ENCODE results near the gene IKZF5.
A peak's percentile ranks its signal among the peaks of the same experiment; 100 is the strongest.

IKZF5 gene

DNA sequence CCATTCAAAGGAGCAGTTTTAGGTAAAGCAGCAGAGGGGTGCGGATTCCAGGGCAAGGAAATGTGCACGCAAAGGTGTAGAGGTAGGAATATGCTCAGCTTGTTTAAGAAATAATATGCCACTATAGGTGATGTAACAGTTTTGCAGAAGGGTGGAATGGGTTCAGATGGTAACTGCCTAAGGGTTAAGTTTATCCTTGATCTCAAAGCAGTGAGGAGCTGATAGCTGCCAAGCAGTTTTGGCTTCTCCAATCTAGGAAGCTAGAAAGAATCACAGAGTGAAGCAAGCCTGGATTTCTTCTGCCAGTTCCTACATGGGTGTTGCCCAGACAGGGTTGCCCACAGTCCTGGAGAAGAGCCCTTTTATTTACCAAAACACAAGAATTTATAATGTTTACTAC is 6.2 kb upstream of the IKZF5 start:
- Histone ChIP-seq H3K27me3 (ENCODE audit: control insufficient read depth, insufficient read depth, low read length) (peaks cover 15% of the 10 kb centered on the region), H3K9me3 (ENCODE audit: control insufficient read depth, insufficient read depth, low read depth, low read length) (no peaks in the 10 kb centered on the region), H3K4me1 (ENCODE audit: control insufficient read depth, insufficient read depth, low read length) (peaks cover 33% of the 10 kb centered on the region), H3K36me3 (ENCODE audit: control insufficient read depth, insufficient read depth, low read length) (no peaks in the 10 kb centered on the region), H3K4me3 (ENCODE audit: low read depth, low read length) (no peak overlapping the region), H3K27ac (ENCODE audit: low read depth, low read length) (no peak overlapping the region), H3K9ac (ENCODE audit: low read length) (no peak overlapping the region)

DNA sequence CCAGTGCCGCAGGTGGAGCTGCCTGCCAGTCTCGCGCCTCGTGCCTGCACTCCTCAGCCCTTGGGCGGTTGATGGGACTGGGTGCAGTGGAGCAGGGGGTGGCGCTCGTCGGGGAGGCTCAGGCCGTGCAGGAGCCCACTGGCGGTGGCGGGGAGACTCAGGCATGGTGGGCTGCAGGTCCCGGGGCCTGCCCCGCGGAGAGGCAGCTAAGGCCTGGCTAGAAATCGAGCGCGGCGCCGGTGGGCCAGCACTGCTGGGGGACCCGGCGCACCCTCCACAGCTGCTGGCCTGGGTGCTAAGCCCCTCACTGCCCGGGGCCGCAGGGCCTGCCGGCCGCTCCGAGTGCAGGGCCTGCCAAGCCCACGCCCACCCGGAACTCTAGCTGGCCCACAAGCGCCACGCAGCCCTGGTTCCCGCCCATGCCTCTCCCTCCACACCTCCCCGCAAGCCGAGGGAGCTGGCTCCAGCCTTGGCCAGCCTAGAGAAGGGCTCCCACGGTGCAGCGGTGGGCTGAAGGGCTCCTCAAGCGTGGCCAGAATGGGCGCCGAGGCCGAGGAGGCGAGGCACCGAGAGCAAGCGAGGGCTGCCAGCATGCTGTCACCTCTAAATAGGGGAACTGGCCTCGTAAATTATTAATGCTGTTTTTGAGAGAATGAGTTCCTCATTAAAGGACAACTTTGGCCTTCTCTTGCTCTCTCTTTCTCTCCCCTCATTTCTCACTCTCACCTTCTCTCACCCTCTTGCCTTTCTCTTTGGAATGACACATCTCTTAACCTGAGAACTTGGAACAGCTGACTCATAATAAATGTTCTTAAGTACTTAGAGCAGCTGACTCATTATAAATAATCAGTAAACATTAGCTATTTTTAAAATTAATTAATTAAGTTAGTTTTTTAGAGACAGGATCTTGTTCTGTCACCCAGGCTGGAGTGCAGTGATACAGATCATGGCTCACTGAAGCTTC is 5.1 kb upstream of the IKZF5 start:
- H3K9ac ChIP-seq (ENCODE audit: low read length): no peak overlapping the region
- H3K4me3 ChIP-seq (ENCODE audit: low read depth, low read length): no peak overlapping the region
- peaks cover 22% of the 10 kb centered on the region for H3K27me3 ChIP-seq (ENCODE audit: control insufficient read depth, insufficient read depth, low read length)
- H3K36me3 ChIP-seq (ENCODE audit: control insufficient read depth, insufficient read depth, low read length): no peaks in the 10 kb centered on the region
- no peak overlapping the region for H3K27ac ChIP-seq (ENCODE audit: low read depth, low read length)
- peaks cover 28% of the 10 kb centered on the region for H3K4me1 ChIP-seq (ENCODE audit: control insufficient read depth, insufficient read depth, low read length)
- no peaks in the 10 kb centered on the region for H3K9me3 ChIP-seq (ENCODE audit: control insufficient read depth, insufficient read depth, low read depth, low read length)

DNA sequence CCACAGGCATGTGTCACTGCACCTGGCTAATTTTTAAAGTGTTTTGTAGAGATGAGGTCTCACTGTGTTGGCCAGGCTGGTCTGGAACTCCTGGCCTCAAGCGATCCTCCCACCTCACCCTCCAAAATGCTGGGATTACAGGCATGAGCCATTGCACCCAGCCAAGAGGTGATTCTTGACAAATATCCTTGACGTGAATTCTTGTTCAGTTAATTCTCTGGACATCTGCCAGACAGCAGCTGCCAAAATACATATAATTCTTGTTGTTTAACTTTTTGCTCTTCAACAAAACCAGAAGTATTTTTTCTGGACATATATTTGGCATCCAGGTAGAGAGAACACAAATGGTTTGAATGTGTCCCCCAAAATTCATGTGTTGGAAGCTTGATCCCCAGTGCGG is 3.4 kb upstream of the IKZF5 start:
- H3K9me3 ChIP-seq (ENCODE audit: control insufficient read depth, insufficient read depth, low read depth, low read length): no peaks in the 10 kb centered on the region
- no peak overlapping the region for H3K27ac ChIP-seq (ENCODE audit: low read depth, low read length)
- H3K9ac ChIP-seq (ENCODE audit: low read length): no peak overlapping the region
- no peaks in the 10 kb centered on the region for H3K36me3 ChIP-seq (ENCODE audit: control insufficient read depth, insufficient read depth, low read length)
- H3K4me3 ChIP-seq (ENCODE audit: low read depth, low read length): no peak overlapping the region
- peaks cover 20% of the 10 kb centered on the region; the same call in 1 of the 2 replicates for H3K4me1 ChIP-seq (ENCODE audit: control insufficient read depth, insufficient read depth, low read length)
- peaks cover 22% of the 10 kb centered on the region for H3K27me3 ChIP-seq (ENCODE audit: control insufficient read depth, insufficient read depth, low read length)

DNA sequence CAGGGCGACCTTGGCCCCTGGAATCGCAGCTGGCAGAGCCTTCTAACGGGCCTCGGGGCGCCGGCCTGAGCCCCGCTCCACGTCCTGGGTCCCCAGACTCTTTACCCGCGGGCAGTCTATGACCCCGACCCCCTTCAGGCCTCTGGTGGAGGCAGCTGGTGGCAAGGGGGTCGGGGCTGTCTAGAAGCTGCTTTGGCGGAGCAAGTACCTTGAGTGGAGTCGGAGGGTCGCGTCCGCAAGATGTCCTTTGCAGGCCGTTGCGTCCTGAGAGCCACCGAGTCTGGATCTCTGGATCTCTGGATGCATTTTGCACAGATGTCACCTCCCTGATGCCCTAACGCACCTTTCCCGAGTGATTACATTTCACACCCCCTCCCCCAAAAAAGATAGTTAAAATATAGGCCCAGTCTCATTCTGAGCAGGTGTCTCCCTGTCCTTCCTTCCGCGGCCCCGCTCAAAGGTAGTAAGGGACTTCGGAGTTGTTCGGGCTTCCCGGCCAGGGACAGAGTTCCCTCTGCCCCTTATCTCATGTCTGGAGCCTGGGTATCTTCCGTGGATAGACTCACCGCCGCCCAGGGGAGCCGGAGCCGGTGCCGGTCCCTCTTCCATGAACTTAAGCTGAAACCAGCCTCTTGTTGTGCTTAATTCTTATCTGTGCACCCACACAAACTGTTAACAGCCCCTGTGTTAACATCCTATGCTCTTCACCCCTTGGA is 668 bp upstream of the IKZF5 start:
- peak overlapping the region; percentile 96 for H3K4me3 ChIP-seq (ENCODE audit: low read depth, low read length)
- no peaks in the 10 kb centered on the region for H3K9me3 ChIP-seq (ENCODE audit: control insufficient read depth, insufficient read depth, low read depth, low read length)
- H3K27me3 ChIP-seq (ENCODE audit: control insufficient read depth, insufficient read depth, low read length): peaks cover 22% of the 10 kb centered on the region
- 0 out of 2 replicates have a peak, but pooled peaks cover 3% of the 10 kb centered on the region for H3K4me1 ChIP-seq (ENCODE audit: control insufficient read depth, insufficient read depth, low read length)
- peak overlapping the region; percentile 63 for H3K9ac ChIP-seq (ENCODE audit: low read length)
- H3K27ac ChIP-seq (ENCODE audit: low read depth, low read length): no peak overlapping the region
- H3K36me3 ChIP-seq (ENCODE audit: control insufficient read depth, insufficient read depth, low read length): no peaks in the 10 kb centered on the region

DNA sequence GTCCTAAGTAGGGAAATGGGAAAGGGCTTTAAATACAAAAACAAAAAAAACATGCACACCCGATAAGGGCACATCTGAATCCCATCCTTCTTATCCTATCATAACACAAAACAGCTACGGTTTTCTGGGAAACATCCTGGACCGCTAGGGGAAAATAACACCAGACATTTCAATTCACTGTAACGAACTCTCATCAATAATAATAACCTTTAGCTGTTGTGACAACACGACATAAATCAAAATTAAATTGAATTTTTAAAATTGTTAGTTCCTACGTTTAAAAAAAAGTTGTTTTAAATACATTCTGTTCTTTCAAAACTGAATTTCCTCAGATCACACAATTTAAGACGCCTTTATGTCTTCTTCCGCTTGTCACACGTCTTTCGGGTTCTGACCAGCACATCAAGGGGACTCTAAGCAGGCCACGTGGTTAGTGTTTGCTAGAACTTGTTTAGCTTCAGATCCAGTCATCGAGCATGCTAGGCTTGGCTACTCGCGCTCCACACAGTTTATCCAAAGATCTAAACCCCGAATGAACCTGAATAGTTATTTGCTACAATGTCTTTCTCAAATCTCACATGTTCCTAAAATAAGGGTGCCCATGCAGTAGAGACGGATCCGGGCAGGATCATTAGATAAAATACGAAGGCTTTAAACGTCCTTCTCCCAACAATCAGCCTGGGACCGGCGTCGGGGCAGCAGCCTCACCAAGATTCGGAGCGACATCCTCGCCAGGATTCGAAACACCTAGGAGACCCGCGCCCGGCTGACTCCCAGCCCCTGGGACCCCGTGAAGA is 839 bp downstream of the IKZF5 start:
- no peaks in the 10 kb centered on the region for H3K9me3 ChIP-seq (ENCODE audit: control insufficient read depth, insufficient read depth, low read depth, low read length)
- 0 out of 2 replicates have a peak, but pooled peaks cover 3% of the 10 kb centered on the region for H3K4me1 ChIP-seq (ENCODE audit: control insufficient read depth, insufficient read depth, low read length)

DNA sequence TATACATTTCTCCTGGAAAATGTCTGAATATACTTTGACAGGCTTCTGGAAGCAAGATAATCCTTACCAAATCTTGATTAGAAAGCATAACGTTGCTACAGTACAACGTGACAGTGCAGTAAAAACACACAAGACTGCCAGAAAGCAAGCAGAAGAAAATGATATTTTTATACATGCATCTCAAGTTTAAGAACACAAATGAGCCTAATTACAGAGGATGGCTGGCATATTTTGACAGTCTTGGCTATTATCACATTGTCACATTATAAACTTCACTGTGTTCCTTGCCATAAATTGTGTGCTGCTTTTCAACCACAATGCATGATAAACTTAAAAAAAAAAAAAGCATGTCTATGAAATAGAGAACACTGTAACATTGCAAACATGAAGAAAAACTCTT is 4.3 kb downstream of the IKZF5 start:
- no peaks in the 10 kb centered on the region for H3K36me3 ChIP-seq (ENCODE audit: control insufficient read depth, insufficient read depth, low read length)
- no peak overlapping the region for H3K4me3 ChIP-seq (ENCODE audit: low read depth, low read length)
- H3K9me3 ChIP-seq (ENCODE audit: control insufficient read depth, insufficient read depth, low read depth, low read length): no peaks in the 10 kb centered on the region
- H3K27me3 ChIP-seq (ENCODE audit: control insufficient read depth, insufficient read depth, low read length): peaks cover 2% of the 10 kb centered on the region; the same call in 1 of the 2 replicates
- no peak overlapping the region for H3K27ac ChIP-seq (ENCODE audit: low read depth, low read length)
- H3K4me1 ChIP-seq (ENCODE audit: control insufficient read depth, insufficient read depth, low read length): no peaks in the 10 kb centered on the region
- no peak overlapping the region for H3K9ac ChIP-seq (ENCODE audit: low read length)

More for the DNA sequence above, 839 bp downstream of the IKZF5 start:
- Histone ChIP-seq H3K4me3 (ENCODE audit: low read depth, low read length) (peak overlapping the region; percentile 96), H3K9ac (ENCODE audit: low read length) (peak overlapping the region; percentile 95), H3K27me3 (ENCODE audit: control insufficient read depth, insufficient read depth, low read length) (peaks cover 22% of the 10 kb centered on the region), H3K36me3 (ENCODE audit: control insufficient read depth, insufficient read depth, low read length) (no peaks in the 10 kb centered on the region), H3K27ac (ENCODE audit: low read depth, low read length) (no peak overlapping the region)

DNA sequence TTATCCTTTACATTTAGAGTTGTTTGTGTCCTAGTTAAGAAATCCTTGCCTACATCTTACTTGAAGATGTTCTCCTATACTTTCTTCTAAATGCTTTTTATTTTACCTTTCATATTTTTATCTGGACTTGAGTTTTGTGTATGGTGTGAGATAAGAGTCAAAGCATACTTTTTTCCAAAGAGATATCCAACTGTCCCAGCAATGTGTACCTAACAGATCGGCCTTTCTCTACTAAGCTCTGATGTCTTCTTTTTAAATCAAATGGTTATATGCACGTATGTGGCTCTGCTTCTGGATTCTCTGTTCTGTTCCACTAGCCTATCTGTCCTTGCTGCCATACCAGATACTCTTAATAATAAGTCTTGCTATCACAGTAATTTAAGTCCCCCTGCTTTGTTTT is 7.2 kb downstream of the IKZF5 start:
- Histone ChIP-seq H3K9ac (ENCODE audit: low read length) (no peak overlapping the region), H3K4me3 (ENCODE audit: low read depth, low read length) (no peak overlapping the region), H3K9me3 (ENCODE audit: control insufficient read depth, insufficient read depth, low read depth, low read length) (no peaks in the 10 kb centered on the region), H3K36me3 (ENCODE audit: control insufficient read depth, insufficient read depth, low read length) (peaks cover 3% of the 10 kb centered on the region; the same call in 1 of the 2 replicates), H3K27ac (ENCODE audit: low read depth, low read length) (no peak overlapping the region), H3K4me1 (ENCODE audit: control insufficient read depth, insufficient read depth, low read length) (no peaks in the 10 kb centered on the region), H3K27me3 (ENCODE audit: control insufficient read depth, insufficient read depth, low read length) (no peaks in the 10 kb centered on the region)

DNA sequence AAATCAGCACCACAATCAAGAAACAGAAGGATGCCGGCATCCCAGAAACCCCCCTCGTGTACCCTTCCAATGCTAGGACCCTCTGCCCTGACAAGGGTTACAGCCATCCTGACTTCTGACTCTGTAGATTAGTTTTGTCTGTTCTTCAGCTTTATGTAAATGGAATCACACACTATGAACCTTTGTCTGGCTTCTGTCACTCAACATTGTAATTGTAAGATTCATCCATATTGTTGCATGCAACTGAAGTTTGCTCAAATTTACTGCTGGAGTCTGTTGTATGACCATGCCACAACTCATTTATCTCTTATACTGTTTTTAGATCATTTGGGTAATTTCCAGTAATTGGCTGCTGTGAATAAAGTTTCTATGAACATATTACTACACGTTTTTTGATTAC is 8.4 kb downstream of the IKZF5 start:
- Histone ChIP-seq H3K9ac (ENCODE audit: low read length) (no peak overlapping the region), H3K36me3 (ENCODE audit: control insufficient read depth, insufficient read depth, low read length) (peaks cover 12% of the 10 kb centered on the region), H3K4me3 (ENCODE audit: low read depth, low read length) (no peak overlapping the region), H3K4me1 (ENCODE audit: control insufficient read depth, insufficient read depth, low read length) (no peaks in the 10 kb centered on the region), H3K27me3 (ENCODE audit: control insufficient read depth, insufficient read depth, low read length) (no peaks in the 10 kb centered on the region), H3K27ac (ENCODE audit: low read depth, low read length) (no peak overlapping the region), H3K9me3 (ENCODE audit: control insufficient read depth, insufficient read depth, low read depth, low read length) (no peaks in the 10 kb centered on the region)

DNA sequence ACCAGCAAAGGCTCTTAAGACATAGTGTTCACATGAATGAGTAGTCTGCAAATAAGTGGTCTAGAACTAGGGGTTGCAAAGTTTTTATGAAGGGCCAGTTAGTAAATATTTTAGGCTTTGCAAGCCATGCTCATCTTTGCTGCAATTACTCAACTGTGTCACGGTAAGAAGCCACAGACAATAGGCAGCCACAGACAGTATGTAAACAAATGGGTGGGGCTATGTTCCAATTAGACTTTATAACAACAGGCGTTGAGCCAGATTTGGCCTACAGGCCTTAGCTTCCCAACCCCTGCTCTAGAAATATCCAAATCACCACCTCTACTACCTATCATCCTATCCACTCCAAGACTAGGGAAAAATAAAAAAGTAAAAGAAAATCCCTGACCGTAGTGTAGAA is 9.2 kb downstream of the IKZF5 start:
- H3K27ac ChIP-seq (ENCODE audit: low read depth, low read length): no peak overlapping the region
- H3K4me3 ChIP-seq (ENCODE audit: low read depth, low read length): no peak overlapping the region
- no peaks in the 10 kb centered on the region for H3K27me3 ChIP-seq (ENCODE audit: control insufficient read depth, insufficient read depth, low read length)
- no peaks in the 10 kb centered on the region for H3K4me1 ChIP-seq (ENCODE audit: control insufficient read depth, insufficient read depth, low read length)
- no peaks in the 10 kb centered on the region for H3K9me3 ChIP-seq (ENCODE audit: control insufficient read depth, insufficient read depth, low read depth, low read length)
- no peak overlapping the region for H3K9ac ChIP-seq (ENCODE audit: low read length)
- peaks cover 14% of the 10 kb centered on the region for H3K36me3 ChIP-seq (ENCODE audit: control insufficient read depth, insufficient read depth, low read length)

DNA sequence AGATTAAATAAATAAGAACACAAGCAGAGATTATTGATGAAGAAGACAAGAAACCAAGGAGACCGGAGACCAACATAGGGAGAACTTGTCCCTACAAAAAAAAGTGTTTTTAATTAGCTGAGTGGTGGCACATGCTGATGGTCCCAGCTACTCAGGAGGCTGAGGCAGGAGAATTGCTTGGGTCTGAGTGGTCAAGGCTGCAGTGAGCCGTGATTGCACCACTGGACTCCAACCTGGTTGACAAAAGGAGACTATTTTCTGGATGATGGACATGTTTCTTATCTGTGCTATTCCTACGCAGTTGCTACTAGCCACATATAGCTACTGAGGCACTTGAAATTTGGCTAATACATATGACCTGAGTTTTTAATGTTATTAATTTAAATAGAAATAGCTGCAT is 9.7 kb downstream of the IKZF5 start:
- Histone ChIP-seq H3K36me3 (ENCODE audit: control insufficient read depth, insufficient read depth, low read length) (peaks cover 19% of the 10 kb centered on the region), H3K27me3 (ENCODE audit: control insufficient read depth, insufficient read depth, low read length) (no peaks in the 10 kb centered on the region), H3K27ac (ENCODE audit: low read depth, low read length) (no peak overlapping the region), H3K4me1 (ENCODE audit: control insufficient read depth, insufficient read depth, low read length) (no peaks in the 10 kb centered on the region), H3K9ac (ENCODE audit: low read length) (no peak overlapping the region), H3K9me3 (ENCODE audit: control insufficient read depth, insufficient read depth, low read depth, low read length) (no peaks in the 10 kb centered on the region), H3K4me3 (ENCODE audit: low read depth, low read length) (no peak overlapping the region)

Measured in HUES6 (cell line).